ENCODE measurements around the gene ILRUN.

The ILRUN gene

GRCh38 chr6:34731393-34732060 lies 35.0 kb upstream of the ILRUN start:
- Histone ChIP-seq H3K9ac (ENCODE audit: low read length) (no peak overlapping the region), H3K9me2 (replicated peaks; ENCODE audit: insufficient read depth, low read length) (no peaks in the 10 kb centered on the region), H3K27me3 (replicated peaks; ENCODE audit: insufficient read depth, low read length) (no peaks in the 10 kb centered on the region), H3K36me3 (replicated peaks; ENCODE audit: insufficient read depth, low read length) (no peaks in the 10 kb centered on the region), H4K20me1 (ENCODE audit: insufficient read depth, low read length) (no peaks in the 10 kb centered on the region), H3K9me3 (replicated peaks; ENCODE audit: insufficient read depth, low read length) (no peaks in the 10 kb centered on the region), H3F3A (ENCODE audit: insufficient read depth, low read length) (no peaks in the 10 kb centered on the region), H3K27ac (ENCODE audit: low read length) (no peak overlapping the region), H3K79me2 (ENCODE audit: low read length) (no peaks in the 10 kb centered on the region), H3K4me1 (ENCODE audit: low read length) (no peaks in the 10 kb centered on the region), H3K4me2 (ENCODE audit: low read depth, low read length) (no peak overlapping the region), H2AFZ (ENCODE audit: low read length) (no peak overlapping the region), H3K4me3 (ENCODE audit: low read length) (no peak overlapping the region)
- DNase-seq: no peak
- TF ChIP-seq EZH2 (optimal IDR thresholded peaks at IDR 0.05; ENCODE audit: low read depth, low read length): no peak
- no peak for TF ChIP-seq CTCF (IDR thresholded peaks at IDR 0.05; ENCODE audit: low read length)
- TF ChIP-seq EZH2phosphoT487 (IDR thresholded peaks at IDR 0.05; ENCODE audit: low read length): no peak

GRCh38 chr6:34729631-34730470 lies 33.3 kb upstream of the ILRUN start:
- Histone ChIP-seq H3K4me3 (ENCODE audit: low read length) (no peak overlapping the region), H3K9me3 (replicated peaks; ENCODE audit: insufficient read depth, low read length) (no peaks in the 10 kb centered on the region), H3K27ac (ENCODE audit: low read length) (no peak overlapping the region), H3K4me1 (ENCODE audit: low read length) (no peaks in the 10 kb centered on the region), H3K4me2 (ENCODE audit: low read depth, low read length) (no peak overlapping the region), H3K27me3 (replicated peaks; ENCODE audit: insufficient read depth, low read length) (no peaks in the 10 kb centered on the region), H3F3A (ENCODE audit: insufficient read depth, low read length) (no peaks in the 10 kb centered on the region), H4K20me1 (ENCODE audit: insufficient read depth, low read length) (no peaks in the 10 kb centered on the region), H2AFZ (ENCODE audit: low read length) (no peak overlapping the region), H3K9me2 (replicated peaks; ENCODE audit: insufficient read depth, low read length) (no peaks in the 10 kb centered on the region), H3K36me3 (replicated peaks; ENCODE audit: insufficient read depth, low read length) (no peaks in the 10 kb centered on the region), H3K9ac (ENCODE audit: low read length) (no peak overlapping the region), H3K79me2 (ENCODE audit: low read length) (no peaks in the 10 kb centered on the region)
- no peak for DNase-seq
- TF ChIP-seq CTCF (IDR thresholded peaks at IDR 0.05; ENCODE audit: low read length): no peak
- no peak for TF ChIP-seq EZH2 (optimal IDR thresholded peaks at IDR 0.05; ENCODE audit: low read depth, low read length)
- no peak for TF ChIP-seq EZH2phosphoT487 (IDR thresholded peaks at IDR 0.05; ENCODE audit: low read length)

GRCh38 chr6:34726055-34726454 lies 29.5 kb upstream of the ILRUN start:
- no peak for DNase-seq
- no peaks in the 10 kb centered on the region for H4K20me1 ChIP-seq (ENCODE audit: insufficient read depth, low read length)
- no peak overlapping the region for H3K4me2 ChIP-seq (ENCODE audit: low read depth, low read length)
- H3K9me2 ChIP-seq (replicated peaks; ENCODE audit: insufficient read depth, low read length): no peaks in the 10 kb centered on the region
- no peak overlapping the region for H3K9ac ChIP-seq (ENCODE audit: low read length)
- no peak overlapping the region for H3K27ac ChIP-seq (ENCODE audit: low read length)
- H3K4me1 ChIP-seq (ENCODE audit: low read length): no peaks in the 10 kb centered on the region
- no peaks in the 10 kb centered on the region for H3K79me2 ChIP-seq (ENCODE audit: low read length)
- H2AFZ ChIP-seq (ENCODE audit: low read length): no peak overlapping the region
- H3K9me3 ChIP-seq (replicated peaks; ENCODE audit: insufficient read depth, low read length): no peaks in the 10 kb centered on the region
- no peaks in the 10 kb centered on the region for H3K36me3 ChIP-seq (replicated peaks; ENCODE audit: insufficient read depth, low read length)
- TF ChIP-seq EZH2phosphoT487 (IDR thresholded peaks at IDR 0.05; ENCODE audit: low read length) (no peak), CTCF (IDR thresholded peaks at IDR 0.05; ENCODE audit: low read length) (no peak), EZH2 (optimal IDR thresholded peaks at IDR 0.05; ENCODE audit: low read depth, low read length) (no peak)
- no peak overlapping the region for H3K4me3 ChIP-seq (ENCODE audit: low read length)
- no peaks in the 10 kb centered on the region for H3K27me3 ChIP-seq (replicated peaks; ENCODE audit: insufficient read depth, low read length)
- H3F3A ChIP-seq (ENCODE audit: insufficient read depth, low read length): no peaks in the 10 kb centered on the region
